Endothelial cell (in vitro differentiated cells): Measurements from ENCODE around the gene MYLK. TPM values are rescaled to one million over a fixed set of nuclear protein-coding genes. Genes with fewer than 3 reads are reported as not detected.
"Not testable (repeated sequence)": the region's sequence is repeated elsewhere in the genome, so short reads cannot be mapped to it uniquely, and the experiment has no call there.

Source experiments
- DNase-seq: peaks from one replicate; pipeline ENCODE4 v3.0.0; 2021; ENCODE audit warnings: low spot score
- H3K27ac Mint-ChIP-seq: one replicate; pipeline ENCODE4 v1.8.0; 2021; ENCODE audit warnings: mixed read lengths, inconsistent platforms; ENCODE audit not compliant: unreplicated experiment
- H3K27me3 Mint-ChIP-seq: one replicate; pipeline ENCODE4 v1.8.0; 2021; ENCODE audit warnings: mild to moderate bottlenecking, moderate library complexity, mixed read lengths, inconsistent platforms; ENCODE audit not compliant: unreplicated experiment
- H3K36me3 Mint-ChIP-seq: one replicate; pipeline ENCODE4 v1.8.0; 2021; ENCODE audit warnings: mild to moderate bottlenecking, low read depth, mixed read lengths, inconsistent platforms; ENCODE audit not compliant: unreplicated experiment
- H3K4me1 Mint-ChIP-seq: one replicate; pipeline ENCODE4 v1.8.0; 2021; ENCODE audit warnings: mild to moderate bottlenecking, mixed read lengths, inconsistent platforms; ENCODE audit not compliant: unreplicated experiment
- H3K4me3 Mint-ChIP-seq: one replicate; pipeline ENCODE4 v1.8.0; 2021; ENCODE audit warnings: mild to moderate bottlenecking, mixed read lengths, inconsistent platforms; ENCODE audit not compliant: unreplicated experiment
- H3K9me3 Mint-ChIP-seq: one replicate; pipeline ENCODE4 v1.8.0; 2021; ENCODE audit warnings: mixed read lengths, inconsistent platforms; ENCODE audit not compliant: unreplicated experiment
- CTCF ChIP-seq: fragments of 200-600 bp; sonication (generic); IDR thresholded peaks from one replicate; pipeline ENCODE4 v1.5.0; 2021; ENCODE audit warnings: antibody characterized with exemption; ENCODE audit not compliant: unreplicated experiment
- total RNA-seq: library from RNA; stranded (reverse); fragmentation: NEBNext Ultra II Directional; extraction: Animal tissue kit (Norgen Biotek cat#: 25700); gene quantifications from one replicate; pipeline ENCODE4 v1.2.1, GENCODE V29; 2021; ENCODE audit not compliant: unreplicated experiment

MYLK gene
- total RNA-seq, 1 donor from 2014 or later = 7.8 TPM

GRCh38 chr3:123706871-123707270 lies 177.3 kb downstream of the MYLK start:
- Mint-ChIP-seq H3K4me1 (no peaks in the 10 kb centered on the region), H3K9me3 (no peaks in the 10 kb centered on the region), H3K27me3 (peaks cover 4% of the 10 kb centered on the region), H3K4me3 (no peak overlapping the region), H3K27ac (no peak overlapping the region), H3K36me3 (no peaks in the 10 kb centered on the region)
- TF ChIP-seq CTCF = no peak
- no peak for DNase-seq

GRCh38 chr3:123705488-123706285 lies 178.4 kb downstream of the MYLK start:
- Mint-ChIP-seq H3K36me3 (no peaks in the 10 kb centered on the region), H3K4me1 (peaks cover 1% of the 10 kb centered on the region), H3K4me3 (peak overlapping the region; percentile 14), H3K27ac (peak overlapping the region; percentile 38), H3K27me3 (peaks cover 4% of the 10 kb centered on the region), H3K9me3 (no peaks in the 10 kb centered on the region)
- no peak for TF ChIP-seq CTCF
- no peak for DNase-seq

- not testable (repeated sequence) for H3K36me3 Mint-ChIP-seq, H3K4me3 Mint-ChIP-seq, H3K27me3 Mint-ChIP-seq, H3K9me3 Mint-ChIP-seq, H3K27ac Mint-ChIP-seq, DNase-seq, H3K4me1 Mint-ChIP-seq
These were observed 180.5 kb downstream of the MYLK start for GRCh38 chr3:123703663-123704062.

- H3K36me3 Mint-ChIP-seq = peaks cover 4% of the 10 kb centered on the region
- no peak for TF ChIP-seq CTCF
- no peak for DNase-seq
- peaks cover 5% of the 10 kb centered on the region for H3K4me1 Mint-ChIP-seq
- no peaks in the 10 kb centered on the region for H3K9me3 Mint-ChIP-seq
- H3K4me3 Mint-ChIP-seq = no peak overlapping the region
- no peak overlapping the region for H3K27ac Mint-ChIP-seq
- H3K27me3 Mint-ChIP-seq = peaks cover 6% of the 10 kb centered on the region
These were observed 181.4 kb downstream of the MYLK start for GRCh38 chr3:123702720-123703119.

GRCh38 chr3:123702057-123702456 lies 182.1 kb downstream of the MYLK start:
- H3K9me3 Mint-ChIP-seq, H3K27ac Mint-ChIP-seq, H3K36me3 Mint-ChIP-seq, H3K27me3 Mint-ChIP-seq, H3K4me1 Mint-ChIP-seq, H3K4me3 Mint-ChIP-seq: not testable (repeated sequence)
- DNase-seq = peak; percentile 73
